ENCODE measurements around the gene WNK2. TPM values are rescaled to one million over a fixed set of nuclear protein-coding genes. Genes with fewer than 3 reads are reported as not detected.

The WNK2 gene
- total and polyA plus RNA-seq, 2 of the 4 experiments (the other 2 are of a cell fraction) = not detected

DNA sequence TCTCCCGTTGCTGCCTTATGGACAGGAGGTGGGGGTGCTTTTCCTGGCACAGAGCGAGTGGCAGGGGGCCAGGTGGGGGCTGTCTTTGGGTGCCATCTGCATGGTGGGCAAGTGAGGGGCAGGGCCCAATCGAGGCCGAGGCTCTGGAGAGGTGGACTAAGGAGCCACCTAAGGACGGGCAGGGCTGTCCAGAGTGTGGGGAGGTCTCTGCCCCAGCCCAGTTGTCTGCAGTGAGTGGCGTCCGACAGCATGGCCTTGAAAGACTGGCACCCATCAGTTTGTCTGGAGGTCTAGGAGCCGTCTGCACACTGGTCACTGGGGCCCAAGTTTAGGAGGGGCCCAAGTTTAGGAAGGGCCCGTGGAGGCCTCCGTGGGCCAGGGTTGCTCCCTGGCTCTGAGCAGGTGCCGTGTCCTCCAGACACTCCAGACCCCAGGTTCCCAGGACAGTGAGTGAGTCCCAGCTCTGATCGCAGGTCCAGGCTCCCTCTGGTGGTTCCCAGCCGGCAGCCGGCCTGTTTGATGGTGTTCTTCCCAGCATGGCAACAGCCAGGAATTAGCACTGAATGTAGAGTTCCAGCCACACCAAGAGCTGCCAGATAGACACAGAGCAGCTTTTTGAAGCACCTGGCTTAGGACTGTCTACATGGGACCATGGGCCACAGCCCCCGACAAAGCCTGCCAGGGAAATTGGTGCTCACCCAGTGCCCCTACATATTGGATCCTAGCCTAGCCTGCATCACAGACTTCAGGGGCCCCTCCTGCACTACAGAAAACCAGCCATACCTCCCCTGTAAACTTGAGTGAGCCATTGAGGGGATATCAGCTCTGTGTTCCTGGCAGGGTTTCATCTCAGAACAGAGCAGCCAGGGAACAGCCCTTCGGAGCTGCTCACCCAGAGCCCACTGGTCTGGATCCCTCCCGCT lies 120.9 kb downstream of the WNK2 start (continued):
- peak; percentile 84 for TF ChIP-seq SMC3 (IDR thresholded peaks at IDR 0.05; ENCODE audit: low read depth, low read length)
- no peak for TF ChIP-seq MAZ (IDR thresholded peaks at IDR 0.05; ENCODE audit: borderline replicate concordance, low read depth, low read length)
- TF ChIP-seq MAFK (IDR thresholded peaks at IDR 0.05; ENCODE audit: low read depth, low read length) = no peak
- peak; percentile 73 for TF ChIP-seq RAD21 (IDR thresholded peaks at IDR 0.05; ENCODE audit: low read length)
- TF ChIP-seq RCOR1 (IDR thresholded peaks at IDR 0.05; ENCODE audit: insufficient replicate concordance, low read length) = no peak
- no peak for TF ChIP-seq CEBPB (IDR thresholded peaks at IDR 0.05; ENCODE audit: low read depth, low read length)
- TF ChIP-seq BHLHE40 (IDR thresholded peaks at IDR 0.05; ENCODE audit: low read depth, low read length) = no peak

Measured in IMR-90 (cell line).